ENCODE measurements around the gene SLC16A12.
"Not testable (repeated sequence)": the region's sequence is repeated elsewhere in the genome, so short reads cannot be mapped to it uniquely, and the experiment has no call there.

SLC16A12 gene

DNA sequence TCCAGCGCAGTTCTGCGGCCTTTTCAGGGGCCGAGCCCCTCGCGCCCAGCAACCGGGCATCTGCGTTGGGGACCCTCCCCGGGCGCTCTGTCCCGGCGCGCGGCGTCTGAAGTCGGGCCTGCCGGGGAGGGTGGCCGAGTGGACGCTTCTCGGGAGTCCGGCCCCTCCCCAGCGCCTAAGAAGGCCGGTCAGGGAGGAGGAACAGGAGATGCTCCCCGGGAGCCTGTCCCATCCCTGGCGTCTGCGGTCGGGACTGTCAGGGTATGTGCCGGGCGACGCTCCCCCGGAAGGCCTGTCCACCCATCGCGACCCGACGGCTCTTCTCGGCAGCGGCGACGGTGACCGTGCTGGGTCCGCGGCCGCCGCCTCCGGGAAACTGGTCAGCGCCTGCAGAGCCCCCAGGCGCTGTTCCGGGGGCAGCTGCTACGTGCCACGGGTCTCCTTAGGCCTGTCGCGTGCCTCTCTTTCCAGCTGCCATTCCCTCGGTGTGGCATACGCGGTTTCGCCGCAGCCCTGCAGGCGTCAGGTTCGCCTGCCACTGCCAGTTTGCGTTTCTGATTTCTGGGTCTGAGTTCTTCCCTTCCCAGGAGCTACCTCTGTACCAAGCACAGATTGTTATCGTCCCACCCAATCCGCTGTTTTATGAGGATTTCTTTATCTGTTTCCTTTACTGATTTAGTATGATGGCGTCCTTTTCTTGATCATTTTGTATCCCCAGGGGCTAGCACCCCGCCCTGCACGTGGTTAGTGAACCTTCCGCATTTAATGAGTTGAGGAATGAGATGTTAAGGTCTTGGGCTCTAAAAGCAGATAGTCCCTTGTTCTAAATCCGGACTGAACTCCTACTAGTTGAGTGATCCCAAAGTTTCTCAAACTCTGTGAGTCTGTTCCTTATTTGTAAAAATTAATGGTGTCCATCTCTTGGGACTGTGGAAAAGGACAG, 120.2 kb downstream of the SLC16A12 start:
- DNase-seq: peak; percentile 5 to 51 (median 37)

DNA sequence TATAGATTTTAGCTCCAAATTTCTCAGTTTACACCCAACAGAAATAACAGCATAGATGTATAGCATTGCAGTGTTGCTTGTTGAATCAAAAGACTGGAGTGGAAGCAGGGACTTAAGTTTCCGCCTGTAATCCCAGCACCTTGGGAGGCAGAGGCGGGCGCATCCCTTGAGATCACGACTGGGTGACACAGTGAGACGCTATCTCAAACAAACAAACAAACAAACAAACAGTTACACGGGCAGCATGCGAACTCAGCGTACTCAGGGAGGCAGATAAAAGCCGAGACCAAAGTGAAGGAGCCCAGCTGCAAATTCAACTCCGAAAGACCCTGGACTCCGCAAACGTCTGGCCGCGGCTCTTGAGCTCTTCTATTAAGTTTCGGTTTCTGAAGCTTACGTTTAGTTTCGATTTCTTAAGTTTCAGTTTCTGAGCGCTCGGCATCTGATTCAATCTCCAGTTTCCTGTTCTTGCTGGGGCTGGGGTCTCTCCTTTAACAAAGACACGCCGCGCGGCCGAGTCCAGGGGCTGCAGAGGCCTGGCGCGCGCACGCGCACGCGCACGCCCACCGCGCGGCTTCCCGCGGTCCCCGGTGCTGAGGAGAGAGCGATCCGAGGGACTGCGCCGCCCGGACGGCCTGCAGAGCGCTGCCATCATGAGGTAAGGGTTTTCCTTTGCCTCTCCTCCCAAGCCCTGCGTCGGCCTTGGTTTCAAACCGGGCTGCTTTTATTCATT, 121.1 kb downstream of the SLC16A12 start, which contains the start of gene IFIT5:
Gene IFIT5, plus strand, starts transcription at position 423 of the 733 bp plus-strand sequence. Its CDS starts 231 bp downstream, at position 654.
- peak; percentile 38 to 86 (median 60) for DNase-seq

DNA sequence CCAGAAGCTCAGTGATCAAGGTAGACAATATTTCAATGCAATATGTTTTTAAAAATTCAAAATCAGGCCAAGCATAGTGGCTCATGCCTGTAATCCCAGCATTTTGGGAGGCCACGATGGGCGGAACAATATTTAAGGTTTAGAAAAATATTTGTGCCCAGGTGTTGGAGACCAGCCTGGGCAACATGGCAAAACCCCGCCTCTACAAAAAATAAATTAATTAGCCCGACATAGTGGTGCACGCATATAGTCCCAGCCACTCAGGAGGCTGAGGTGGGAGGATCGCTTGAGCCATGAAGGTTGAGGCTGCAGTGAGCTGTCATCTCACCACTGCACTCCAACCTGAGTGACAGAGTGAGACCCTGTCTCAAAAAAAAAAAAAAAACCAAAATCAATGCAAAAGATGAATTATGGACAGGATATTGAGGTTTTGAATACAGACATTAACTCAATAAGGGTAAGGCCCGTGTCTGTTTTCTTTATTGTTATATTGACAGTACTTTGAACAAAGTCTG, 121.9 kb downstream of the SLC16A12 start:
- no peak for DNase-seq

DNA sequence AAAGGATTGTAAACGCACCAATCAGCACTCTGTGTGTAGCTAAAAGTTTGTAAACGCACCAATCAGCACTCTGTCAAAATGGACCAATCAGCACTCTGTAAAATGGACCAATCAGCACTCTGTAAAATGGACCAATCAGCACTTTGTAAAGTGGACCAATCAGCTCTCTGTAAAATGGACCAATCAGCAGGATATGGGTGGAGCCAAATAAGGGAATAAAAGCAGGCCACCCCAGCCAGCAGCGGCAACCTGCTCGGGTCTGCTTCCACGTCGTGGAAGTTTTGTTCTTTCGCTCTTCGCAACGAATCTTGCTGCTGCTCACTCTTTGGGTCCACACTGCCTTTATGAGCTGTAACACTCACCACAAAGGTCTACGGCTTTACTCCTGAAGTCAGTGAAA, 123.1 kb downstream of the SLC16A12 start:
- peak in 1 of 5 experiments; percentile 41 for DNase-seq

DNA sequence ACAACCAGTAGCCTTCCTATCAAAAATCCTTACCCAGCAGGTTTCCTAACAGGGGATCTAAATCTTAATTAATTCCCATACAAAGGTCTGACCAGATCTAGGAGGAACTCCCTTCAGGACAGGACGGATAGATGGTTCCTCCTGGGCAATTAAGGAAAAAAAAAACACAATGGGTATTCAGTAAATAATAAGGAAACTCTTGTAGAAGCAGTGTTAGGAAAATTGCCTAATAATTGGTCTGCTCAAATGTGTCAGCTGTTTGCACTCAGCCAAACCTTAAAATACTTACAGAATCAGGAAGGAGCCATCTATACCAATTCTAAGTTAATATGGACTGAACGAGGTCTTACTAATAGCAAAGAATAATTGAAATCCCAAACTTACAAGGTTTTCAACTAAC, 124.3 kb downstream of the SLC16A12 start:
- not testable (repeated sequence) for DNase-seq

DNA sequence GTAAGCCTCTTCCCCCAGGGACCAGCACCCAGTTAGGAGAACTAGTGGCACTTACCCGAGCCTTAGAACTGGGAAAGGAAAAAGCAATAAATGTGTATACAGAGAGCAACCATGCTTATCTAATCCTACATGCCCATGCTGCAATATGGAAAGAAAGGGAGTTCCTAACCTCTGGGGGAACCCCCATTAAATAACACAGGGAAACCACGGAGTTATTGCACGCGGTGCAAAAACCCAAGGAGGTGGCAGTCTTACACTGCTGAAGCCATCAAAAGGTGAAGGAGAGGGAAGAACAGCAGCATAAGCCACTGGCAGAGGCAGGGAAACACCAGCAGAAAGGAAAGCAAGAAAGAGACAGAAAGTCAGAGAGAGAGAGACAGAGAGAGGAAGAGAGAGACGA, 124.8 kb downstream of the SLC16A12 start:
- not testable (repeated sequence) for DNase-seq

DNA sequence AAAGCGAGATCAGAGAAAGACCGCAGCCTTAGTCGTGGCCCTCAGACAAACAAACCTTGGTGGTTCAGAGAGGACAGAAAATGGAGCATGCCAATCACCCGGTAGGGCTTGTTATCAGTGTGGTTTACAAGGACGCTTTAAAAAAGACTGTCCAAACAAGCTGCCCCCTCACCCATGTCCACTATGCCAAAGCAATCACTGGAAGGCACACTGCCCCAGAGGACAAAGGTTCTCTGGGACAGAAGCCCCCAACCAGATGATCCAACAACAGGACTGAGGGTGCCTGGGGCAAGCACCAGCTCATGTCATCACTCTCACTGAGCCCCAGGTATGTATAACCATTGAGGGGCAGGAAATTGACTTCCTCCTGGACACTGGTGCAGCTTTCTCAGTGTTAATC, 126.1 kb downstream of the SLC16A12 start:
- not testable (repeated sequence) for DNase-seq

DNA sequence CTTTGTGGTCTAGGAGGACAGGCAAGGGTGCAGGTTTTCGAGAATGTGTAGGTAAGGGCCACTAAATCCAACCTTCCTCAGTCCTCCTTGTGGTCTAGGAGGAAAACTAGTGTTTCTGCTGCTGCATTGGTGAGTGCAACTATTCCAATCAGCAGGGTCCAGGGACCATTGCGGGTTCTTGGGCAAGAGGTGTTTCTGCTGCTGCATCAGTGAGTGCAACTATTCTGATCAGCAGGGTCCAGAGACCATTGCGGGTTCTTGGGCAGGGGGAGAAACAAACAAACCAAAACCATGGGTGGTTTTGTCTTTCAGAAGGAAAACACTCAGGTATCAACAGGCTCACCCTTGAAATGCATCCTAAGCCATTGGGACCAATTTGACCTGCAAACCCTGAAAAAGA, 127.6 kb downstream of the SLC16A12 start:
- not testable (repeated sequence) for DNase-seq

DNA sequence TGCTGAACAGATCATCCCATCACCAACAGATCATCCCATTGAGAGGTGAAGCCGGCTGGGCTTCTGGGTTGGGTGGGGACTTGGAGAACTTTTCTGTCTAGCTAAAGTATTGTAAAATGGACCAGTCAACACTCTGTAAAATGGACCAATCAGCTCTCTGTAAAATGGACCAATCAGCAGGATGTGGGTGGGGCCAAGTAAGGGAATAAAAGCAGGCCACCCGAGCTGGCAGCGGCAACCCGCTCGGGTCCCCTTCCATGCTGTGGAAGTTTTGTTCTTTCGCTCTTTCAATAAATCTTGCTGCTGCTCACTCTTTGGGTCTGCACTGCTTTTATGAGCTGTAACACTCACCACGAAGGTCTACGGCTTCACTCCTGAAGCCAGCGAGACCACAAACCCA, 129.2 kb downstream of the SLC16A12 start:
- not testable (repeated sequence) for DNase-seq

DNA sequence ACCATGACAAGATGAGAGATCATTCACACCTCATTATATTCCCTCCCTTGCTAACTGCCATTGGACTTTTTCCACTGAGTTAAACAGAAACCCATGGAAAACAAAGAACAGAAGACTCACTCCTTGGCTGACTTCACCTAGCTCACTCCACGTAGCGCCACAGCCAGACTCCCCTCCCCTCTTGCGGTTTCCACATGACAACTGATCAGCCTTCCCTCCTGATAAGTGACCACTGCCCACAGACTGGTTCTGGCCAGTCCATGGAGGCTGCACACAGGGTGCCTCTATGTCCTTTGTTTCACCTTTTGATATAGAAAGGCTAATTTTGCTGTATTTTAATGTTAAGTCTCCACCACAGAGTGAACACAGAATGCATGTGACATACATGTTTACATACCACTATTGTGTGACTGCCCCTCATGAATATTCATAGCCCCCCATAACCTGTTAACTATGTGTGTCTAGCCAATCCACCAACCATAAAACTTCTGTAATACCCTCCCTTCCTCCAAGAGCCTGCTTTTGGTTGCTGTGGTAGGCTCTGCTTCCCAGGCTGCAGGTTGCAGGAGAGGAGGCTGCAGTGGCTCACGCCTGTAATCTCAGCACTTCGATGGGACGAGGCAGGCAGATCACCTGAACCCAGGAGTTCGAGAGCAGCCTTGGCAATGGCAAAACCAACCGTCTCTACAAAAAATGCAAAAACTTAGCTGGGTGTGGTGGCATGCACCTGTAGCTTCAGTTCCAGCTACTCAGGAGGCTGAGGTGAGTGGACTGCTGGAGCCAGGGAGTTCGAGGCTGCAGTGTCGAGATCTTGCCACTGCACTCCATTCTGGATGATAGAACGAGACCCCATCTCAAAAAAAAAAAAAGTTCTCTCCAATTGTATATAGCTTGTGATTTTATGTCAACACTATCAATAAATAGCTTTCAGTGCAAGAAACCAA, 131.0 kb downstream of the SLC16A12 start:
- no peak for DNase-seq

DNA sequence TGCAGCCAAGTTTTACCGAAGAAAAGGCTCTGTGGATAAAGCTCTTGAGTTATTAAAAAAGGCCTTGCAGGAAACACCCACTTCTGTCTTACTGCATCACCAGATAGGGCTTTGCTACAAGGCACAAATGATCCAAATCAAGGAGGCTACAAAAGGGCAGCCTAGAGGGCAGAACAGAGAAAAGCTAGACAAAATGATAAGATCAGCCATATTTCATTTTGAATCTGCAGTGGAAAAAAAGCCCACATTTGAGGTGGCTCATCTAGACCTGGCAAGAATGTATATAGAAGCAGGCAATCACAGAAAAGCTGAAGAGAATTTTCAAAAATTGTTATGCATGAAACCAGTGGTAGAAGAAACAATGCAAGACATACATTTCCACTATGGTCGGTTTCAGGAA, 132.4 kb downstream of the SLC16A12 start:
- peak in 1 of 5 experiments; percentile 14 for DNase-seq

DNA sequence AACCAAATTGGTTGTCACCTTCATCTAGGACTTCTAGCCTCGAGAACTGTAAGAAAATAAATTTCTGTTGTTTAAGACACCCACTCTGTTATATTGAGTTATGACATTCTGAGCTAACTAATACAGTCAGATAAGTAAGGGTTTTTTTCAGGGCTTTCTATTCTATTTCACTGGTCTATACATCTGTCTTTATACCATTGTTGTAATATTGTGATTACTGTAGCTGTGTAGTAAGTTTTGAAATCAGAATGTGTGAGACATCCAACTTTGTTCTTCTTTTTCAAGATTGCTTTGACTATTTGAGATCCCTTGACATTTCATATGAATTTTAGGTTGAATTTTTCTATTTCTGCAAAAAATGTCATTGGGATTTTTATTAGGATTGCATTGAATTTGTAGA, 135.4 kb downstream of the SLC16A12 start:
- no peak for DNase-seq

DNA sequence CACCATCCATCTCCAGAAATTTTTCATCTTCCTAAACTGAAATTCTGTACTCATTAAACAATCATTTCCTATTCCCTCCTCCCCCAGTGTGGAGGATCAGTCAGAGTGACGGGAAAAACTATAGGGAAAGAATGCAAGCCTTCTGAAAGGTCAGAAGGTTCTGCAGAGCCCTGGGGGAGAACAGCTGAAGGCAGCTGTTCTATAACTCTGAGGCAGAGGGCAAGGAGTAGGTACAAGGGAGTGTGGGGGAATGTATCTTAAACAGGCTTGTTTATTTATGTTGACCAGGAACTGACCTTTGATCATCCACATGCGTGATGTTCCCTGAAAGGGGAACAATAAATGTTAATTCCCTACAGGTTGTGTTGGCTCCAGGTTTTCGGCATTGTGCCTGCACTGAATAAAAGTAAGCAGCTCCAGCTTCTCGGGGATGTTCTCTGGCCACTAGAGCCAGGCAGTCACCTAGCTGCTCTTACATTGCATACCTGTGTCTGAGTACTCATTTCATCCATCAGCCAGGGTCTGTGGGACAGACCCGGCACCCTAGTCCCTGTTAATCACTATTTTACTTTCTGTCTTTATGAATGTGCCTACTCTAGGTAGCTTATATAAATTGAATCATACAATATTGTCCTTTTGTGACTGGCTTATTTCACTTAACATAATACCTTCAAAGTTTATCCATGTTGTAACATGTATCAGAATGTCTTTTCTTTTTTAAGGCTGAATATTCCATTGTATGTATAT, 137.2 kb downstream of the SLC16A12 start:
- DNase-seq: no peak

DNA sequence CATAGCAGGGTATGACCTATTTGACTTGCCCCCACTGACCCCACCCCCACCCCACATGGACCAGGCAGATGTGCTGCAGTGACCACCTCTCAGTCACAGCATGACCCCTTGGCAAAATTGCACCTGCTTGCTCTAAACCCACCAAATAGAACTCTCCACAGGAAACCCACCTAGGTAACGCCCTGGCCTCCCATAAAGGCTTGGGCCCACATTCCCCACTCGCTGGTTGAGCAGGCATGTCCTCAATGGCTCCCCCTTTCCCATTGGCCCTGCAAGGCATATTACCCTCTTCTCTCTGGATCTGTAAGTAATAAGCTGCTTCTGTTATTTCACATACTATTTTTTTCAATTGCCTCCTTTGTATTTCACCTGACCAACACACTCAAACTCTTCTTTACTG, 140.3 kb downstream of the SLC16A12 start:
- DNase-seq: no peak

DNA sequence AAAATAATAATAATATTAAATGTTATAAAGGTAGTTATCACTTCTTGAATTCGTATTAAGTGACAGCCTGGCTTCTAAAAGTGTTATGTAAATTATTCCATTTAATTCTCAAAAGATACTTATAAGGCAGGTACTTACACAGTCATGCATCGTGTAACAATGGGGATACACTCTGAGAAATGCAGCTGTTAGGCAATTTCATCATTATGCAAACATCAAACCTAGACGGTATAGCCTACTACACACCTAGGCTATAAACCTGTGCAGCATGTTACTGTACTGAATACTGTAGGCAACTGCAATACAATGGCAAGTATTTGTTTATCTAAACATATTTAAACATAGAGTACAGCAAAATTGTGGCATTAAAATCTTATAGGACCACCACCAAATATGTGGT, 141.5 kb downstream of the SLC16A12 start:
- no peak for DNase-seq

DNA sequence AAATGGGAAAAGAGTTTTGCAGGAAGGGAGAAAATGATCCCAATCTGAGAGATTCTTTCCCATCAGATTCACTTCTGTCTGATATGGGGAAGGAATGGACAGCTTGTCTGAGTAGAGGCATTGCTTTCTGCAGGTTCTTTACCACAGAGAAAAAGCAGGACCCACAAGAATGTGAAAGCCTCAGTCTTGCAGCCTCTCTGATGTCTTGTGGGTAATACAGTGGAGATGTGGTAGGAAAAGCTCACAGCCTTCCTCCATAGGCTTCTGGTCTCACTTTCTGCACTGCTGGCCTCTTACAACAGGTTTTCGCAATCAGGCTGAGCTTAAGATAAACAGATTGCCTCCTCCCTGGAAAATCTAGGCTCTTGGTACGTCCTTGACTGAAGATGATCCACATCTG, 142.4 kb downstream of the SLC16A12 start:
- no peak for DNase-seq

DNA sequence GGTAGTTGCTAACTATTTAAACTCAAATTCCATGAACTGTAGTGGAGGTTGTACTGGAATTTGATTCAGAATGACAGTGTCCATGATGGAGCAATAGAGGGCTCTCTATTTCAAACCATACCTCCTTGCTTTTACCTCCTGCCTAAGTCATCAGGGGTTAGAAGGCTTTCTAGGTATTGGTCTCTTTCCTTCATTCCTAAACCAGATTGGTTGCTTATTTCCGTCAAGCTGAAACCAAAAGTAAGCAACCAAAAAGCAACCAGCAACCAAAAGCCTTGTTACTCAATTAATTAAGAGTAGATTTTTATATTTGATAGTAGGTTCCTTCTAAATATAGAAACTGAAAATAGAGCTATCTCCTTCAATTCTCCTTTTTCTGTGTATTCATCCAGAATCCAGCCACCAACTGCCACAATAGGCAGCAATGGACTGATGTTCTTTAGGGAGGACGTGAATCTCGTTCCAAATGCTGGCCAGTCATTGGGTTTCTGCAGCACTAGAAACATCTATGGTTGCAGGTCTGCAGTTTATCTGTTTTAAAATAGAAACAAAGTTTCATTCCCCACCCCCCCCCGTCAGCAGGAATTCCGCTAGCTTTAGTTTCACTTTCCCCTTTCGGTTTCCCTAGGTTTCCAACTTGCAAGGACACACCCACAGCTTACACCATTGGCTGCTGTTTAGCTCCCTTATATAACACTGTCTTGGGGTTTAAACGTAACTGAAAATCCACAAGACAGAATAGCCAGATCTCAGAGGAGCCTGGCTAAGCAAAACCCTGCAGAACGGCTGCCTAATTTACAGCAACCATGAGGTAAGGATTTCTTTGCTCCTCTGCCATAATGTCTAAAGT, 143.3 kb downstream of the SLC16A12 start, which contains the start of gene IFIT1:
Gene IFIT1, plus strand, starts transcription at position 717 of the 850 bp plus-strand sequence. Its CDS starts 90 bp downstream, at position 807.
- DNase-seq: peak in 4 of 5 experiments; percentile 8 to 78 (median 48)

DNA sequence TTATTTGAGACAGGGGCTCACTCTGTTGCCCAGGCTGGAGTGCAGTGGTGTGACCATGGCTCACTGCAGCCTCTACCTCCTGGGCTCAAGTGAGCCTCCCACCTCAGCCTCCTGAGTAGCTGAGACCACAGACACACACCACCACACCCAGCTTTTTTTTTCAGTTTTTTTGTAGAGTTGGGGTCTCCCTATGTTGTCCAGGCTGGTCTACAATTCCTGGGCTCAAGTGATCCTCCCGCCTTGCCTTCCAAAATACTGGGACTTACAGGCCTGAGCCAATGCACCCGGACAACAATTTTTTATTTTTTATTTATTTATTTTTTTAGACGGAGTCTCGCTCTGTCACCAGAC, 144.2 kb downstream of the SLC16A12 start:
- not testable (repeated sequence) for DNase-seq

DNA sequence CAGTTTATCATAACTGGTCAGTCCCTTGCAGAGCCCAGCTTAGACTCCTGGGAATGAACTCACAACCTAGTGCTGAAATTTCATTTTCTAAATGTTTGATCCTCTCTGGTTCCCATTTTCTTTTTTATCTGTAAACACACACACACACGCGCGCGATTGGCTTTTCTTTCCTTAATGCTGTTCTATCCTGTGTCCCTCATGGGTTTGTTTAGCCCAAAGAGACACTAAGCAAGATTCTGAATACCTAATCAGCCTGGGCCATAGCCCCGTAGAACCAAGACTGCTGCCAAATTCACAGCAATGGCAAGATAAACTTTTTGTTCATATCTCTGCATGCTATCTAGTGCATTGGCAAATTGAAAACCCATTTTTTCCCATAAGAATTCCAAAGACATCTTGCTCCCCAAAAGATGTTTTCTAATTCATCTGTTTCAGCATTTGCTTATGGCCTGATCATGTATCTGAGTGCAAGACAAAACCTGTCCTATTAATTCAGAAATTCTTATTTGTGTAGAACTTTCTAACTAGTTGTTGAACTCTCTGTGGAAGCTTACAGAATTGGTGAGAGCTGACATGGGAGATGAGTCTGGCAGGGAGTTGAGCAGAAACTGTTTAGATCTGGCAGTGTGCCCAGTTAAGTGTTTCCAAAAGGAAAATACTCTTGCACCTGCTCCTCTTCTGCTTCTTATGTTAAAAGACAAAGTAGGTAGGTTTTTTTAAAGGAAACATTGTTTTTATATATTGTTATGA, 144.7 kb downstream of the SLC16A12 start:
- DNase-seq: no peak

DNA sequence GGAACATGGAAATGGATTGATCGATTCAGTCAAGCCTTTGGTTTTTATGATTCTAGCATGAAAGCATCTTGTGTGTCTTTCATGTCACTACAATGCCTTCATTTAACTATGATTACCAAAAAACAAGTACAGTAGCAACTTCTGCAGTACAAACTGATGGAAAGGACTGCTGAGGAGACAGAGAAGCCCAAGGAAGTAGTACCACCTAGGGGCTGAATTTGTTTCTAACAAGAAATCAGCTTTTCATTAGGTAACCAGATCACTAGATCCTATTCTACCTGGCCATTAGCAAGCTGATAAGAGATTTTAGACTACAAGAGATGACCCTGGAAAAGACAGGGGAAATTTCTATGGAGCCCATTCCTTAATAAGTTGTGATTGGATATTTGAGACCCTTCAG, 146.1 kb downstream of the SLC16A12 start:
- DNase-seq: peak in 1 of 5 experiments; percentile 29
